Vagina (tissue), 2 donors: ENCODE data around the gene SFXN1. TPM values are rescaled to one million over a fixed set of nuclear protein-coding genes. Genes with fewer than 3 reads are reported as not detected.

Experiments
- DNase-seq, 2 donors: peaks; one replicate each; pipeline ENCODE4 v3.0.0-alpha.2; 2017; ENCODE audit errors: extremely low spot score in 2 of 2
- H3K27ac ChIP-seq: fragments of 200-600 bp; sonication (generic); one replicate; pipeline ENCODE4 v1.5.1; 2019
- H3K27me3 ChIP-seq: fragments of 200-600 bp; sonication (generic); one replicate; pipeline ENCODE4 v1.5.1; 2019
- H3K36me3 ChIP-seq, 2 donors: fragments of 200-600 bp; sonication (generic); one replicate each; pipeline ENCODE4 v1.5.1; 2017 to 2019
- H3K4me1 ChIP-seq: fragments of 200-600 bp; sonication (generic); one replicate; pipeline ENCODE4 v1.5.1; 2019
- H3K4me3 ChIP-seq, 2 donors: fragments of 200-600 bp; sonication (generic); 1 replicate in 1 of 2; 2 replicates in 1 of 2; pipeline ENCODE4 v1.5.1; 2016 to 2019
- H3K9me3 ChIP-seq: fragments of 200-600 bp; sonication (generic); one replicate; pipeline ENCODE4 v1.5.1; 2019
- POLR2A ChIP-seq, 2 donors: fragments of 450-650 bp; IDR thresholded peaks; one replicate each; pipeline ENCODE4 v1.6.1; 2017; ENCODE audit warnings: antibody characterized with exemption in 2 of 2, mild to moderate bottlenecking in 2 of 2, moderate library complexity in 2 of 2
- POLR2AphosphoS5 ChIP-seq, 2 donors: sonication (generic); formaldehyde crosslinking; IDR thresholded peaks; one replicate each; pipeline ENCODE4 v1.9.0; 2017; ENCODE audit warnings: antibody characterized with exemption in 2 of 2, mild to moderate bottlenecking in 2 of 2, low read depth in 1 of 2; ENCODE audit not compliant: insufficient read depth in 1 of 2
- intact Hi-C: fragments of 100-400 bp; cut with DNase I; formaldehyde crosslinking; loops from one replicate; pipeline ENCODE4 v1.15.1; 2023
- total RNA-seq: library from RNA; depleted of rRNA; stranded (reverse); fragments of >200 nt; gene quantifications from one replicate; pipeline ENCODE4 v1.2.3, GENCODE V29; 2016
- TF ChIP-seq, protein P1 (sequence below), 3 experiments: fragments of 450-650 bp in 2 of 3; fragments of 200-600 bp in 1 of 3; sonication (generic) in 1 of 3; IDR thresholded peaks; one replicate each; pipeline ENCODE4 v1.5.1; 2017 to 2019; ENCODE audit warnings: antibody characterized with exemption in 3 of 3, mild to moderate bottlenecking in 2 of 3, moderate library complexity in 2 of 3

SFXN1 gene
- total RNA-seq, 1 donor from 2014 or later = 88.6 TPM

DNA sequence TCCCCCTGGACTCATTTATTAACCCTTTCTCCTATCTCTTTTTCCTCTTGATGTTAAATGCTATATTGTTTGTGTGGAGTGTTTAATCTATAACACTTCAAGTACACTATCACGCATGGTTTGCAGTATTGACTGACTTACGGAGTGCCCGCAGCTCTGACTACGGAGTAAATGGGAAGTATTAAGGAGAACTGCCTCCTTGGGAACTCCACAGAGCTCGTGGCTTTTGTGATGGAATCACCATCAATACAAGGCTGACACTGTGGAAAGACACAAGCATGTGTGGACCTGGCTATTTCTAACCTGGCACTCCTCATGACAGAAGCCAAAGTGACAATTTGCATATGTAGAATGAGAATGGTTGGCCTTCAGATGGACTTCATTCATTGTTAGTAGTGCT is 66.2 kb downstream of the SFXN1 start:
- H3K27me3 ChIP-seq = no peaks in the 10 kb centered on the region
- no peaks in the 10 kb centered on the region for H3K36me3 ChIP-seq
- H3K9me3 ChIP-seq = no peaks in the 10 kb centered on the region
- no peak for DNase-seq
- H3K4me3 ChIP-seq = no peak overlapping the region
- TF ChIP-seq, protein P1, sequence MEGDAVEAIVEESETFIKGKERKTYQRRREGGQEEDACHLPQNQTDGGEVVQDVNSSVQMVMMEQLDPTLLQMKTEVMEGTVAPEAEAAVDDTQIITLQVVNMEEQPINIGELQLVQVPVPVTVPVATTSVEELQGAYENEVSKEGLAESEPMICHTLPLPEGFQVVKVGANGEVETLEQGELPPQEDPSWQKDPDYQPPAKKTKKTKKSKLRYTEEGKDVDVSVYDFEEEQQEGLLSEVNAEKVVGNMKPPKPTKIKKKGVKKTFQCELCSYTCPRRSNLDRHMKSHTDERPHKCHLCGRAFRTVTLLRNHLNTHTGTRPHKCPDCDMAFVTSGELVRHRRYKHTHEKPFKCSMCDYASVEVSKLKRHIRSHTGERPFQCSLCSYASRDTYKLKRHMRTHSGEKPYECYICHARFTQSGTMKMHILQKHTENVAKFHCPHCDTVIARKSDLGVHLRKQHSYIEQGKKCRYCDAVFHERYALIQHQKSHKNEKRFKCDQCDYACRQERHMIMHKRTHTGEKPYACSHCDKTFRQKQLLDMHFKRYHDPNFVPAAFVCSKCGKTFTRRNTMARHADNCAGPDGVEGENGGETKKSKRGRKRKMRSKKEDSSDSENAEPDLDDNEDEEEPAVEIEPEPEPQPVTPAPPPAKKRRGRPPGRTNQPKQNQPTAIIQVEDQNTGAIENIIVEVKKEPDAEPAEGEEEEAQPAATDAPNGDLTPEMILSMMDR (IDR thresholded peaks at IDR 0.05) = no peak
- TF ChIP-seq POLR2AphosphoS5 (IDR thresholded peaks at IDR 0.05; ENCODE audit: insufficient read depth in 1 of 2, low read depth in 1 of 2) = no peak
- no peak for TF ChIP-seq POLR2A (IDR thresholded peaks at IDR 0.05)
- no peak overlapping the region for H3K27ac ChIP-seq
- intact Hi-C loops = no loop called here
- H3K4me1 ChIP-seq = no peaks in the 10 kb centered on the region

DNA sequence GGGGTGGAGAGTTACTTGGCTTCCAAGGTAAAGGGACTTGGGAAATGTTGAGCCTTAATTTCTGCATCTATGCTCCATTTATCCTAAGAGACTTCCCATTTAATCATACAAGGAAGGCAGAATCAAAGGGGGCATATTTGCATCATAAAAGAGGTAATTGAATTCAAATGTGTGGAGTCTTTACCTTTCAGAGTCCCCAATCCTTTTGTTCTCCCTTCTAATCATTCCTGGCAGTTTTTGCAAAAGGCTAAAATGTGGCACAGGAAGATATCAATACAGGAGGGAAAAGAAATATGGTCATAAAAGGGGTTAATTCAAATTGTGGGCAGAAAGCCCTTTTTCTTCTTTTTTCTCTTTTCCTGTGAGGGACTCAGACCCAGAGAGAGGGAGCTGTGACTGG is 69.5 kb downstream of the SFXN1 start:
- no peak for DNase-seq
- no peaks in the 10 kb centered on the region for H3K4me1 ChIP-seq
- H3K9me3 ChIP-seq = no peaks in the 10 kb centered on the region
- no peak overlapping the region for H3K4me3 ChIP-seq
- H3K27me3 ChIP-seq = no peaks in the 10 kb centered on the region
- no peaks in the 10 kb centered on the region for H3K36me3 ChIP-seq
- TF ChIP-seq, protein P1 (IDR thresholded peaks at IDR 0.05) = no peak
- TF ChIP-seq POLR2AphosphoS5 (IDR thresholded peaks at IDR 0.05; ENCODE audit: insufficient read depth in 1 of 2, low read depth in 1 of 2) (no peak), POLR2A (IDR thresholded peaks at IDR 0.05) (no peak)
- intact Hi-C loops = no loop called here
- no peak overlapping the region for H3K27ac ChIP-seq

DNA sequence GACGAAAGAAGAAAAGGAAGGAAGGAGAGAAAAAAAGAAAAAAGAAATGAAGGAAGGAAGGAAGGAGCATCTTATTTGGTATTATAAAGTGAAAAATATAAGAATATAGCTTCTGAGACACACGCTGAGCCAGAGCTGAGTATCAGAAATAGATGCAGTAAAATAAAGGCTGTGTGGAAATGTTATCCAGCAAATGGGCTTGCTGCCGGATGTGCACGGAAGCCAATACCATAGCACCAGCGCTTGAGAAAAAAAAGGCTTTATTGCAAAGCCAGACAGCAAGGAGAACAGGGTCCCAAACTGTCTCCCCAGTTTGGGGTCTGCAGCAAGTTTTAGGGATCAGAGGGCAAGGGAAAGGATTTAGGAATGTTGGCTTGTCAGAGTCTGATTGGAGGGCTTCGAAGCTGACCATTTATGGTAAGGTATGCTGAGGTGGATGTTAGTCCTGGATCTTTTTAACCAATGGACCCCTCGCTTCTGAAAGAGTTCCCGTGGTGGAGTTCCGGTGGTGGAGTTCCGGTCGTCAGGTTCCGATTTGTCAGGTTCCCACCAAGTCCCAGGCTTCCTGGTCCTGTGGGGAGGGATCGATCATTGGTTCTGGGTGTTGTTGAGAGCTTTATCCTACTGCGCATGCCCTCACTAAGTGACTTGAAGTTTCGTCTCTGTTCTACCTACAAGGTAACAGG is 70.4 kb downstream of the SFXN1 start:
- Histone ChIP-seq H3K9me3 (no peaks in the 10 kb centered on the region), H3K4me3 (no peak overlapping the region), H3K36me3 (no peaks in the 10 kb centered on the region), H3K27ac (no peak overlapping the region), H3K27me3 (no peaks in the 10 kb centered on the region), H3K4me1 (no peaks in the 10 kb centered on the region)
- intact Hi-C loops = no loop called here
- no peak for TF ChIP-seq POLR2AphosphoS5 (IDR thresholded peaks at IDR 0.05; ENCODE audit: insufficient read depth in 1 of 2, low read depth in 1 of 2)
- no peak for TF ChIP-seq POLR2A (IDR thresholded peaks at IDR 0.05)
- TF ChIP-seq, protein P1 (IDR thresholded peaks at IDR 0.05) = no peak
- no peak for DNase-seq

DNA sequence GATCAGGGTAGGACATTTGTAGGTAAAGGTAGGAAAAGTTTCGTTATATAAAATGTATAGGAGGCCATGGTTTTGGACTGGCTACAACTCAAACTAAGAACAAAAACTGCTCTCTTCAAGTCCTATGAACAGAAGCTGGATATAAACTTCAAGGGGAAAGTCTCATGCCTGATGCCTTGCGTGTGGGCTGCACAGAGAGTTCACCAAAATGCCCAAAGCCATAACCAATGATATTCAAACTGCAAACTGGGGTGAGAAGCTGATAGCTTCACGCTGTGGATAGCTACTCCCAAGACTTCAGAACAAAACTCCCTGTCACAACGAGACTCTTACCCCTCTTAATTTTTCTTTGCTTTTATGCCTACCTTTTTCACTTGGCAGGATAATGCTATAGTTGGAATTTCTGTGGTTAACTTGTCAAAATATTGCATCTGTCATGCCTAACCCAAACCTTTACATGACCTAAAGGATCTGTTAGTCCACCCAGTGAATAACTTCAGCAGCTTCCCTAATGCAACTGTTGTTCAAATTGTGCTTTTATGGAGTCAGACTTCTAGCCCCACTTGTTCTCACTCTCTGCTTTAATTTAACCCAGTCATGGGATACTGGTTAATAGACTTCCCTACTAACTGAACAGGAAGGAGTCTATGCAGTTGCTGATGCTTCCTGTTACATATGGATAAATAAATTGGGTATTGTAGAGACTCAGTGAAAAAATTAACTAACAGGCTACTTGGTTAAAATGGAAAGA is 71.9 kb downstream of the SFXN1 start:
- Histone ChIP-seq H3K9me3 (no peaks in the 10 kb centered on the region), H3K4me3 (no peak overlapping the region), H3K27ac (no peak overlapping the region), H3K4me1 (no peaks in the 10 kb centered on the region), H3K36me3 (no peaks in the 10 kb centered on the region), H3K27me3 (no peaks in the 10 kb centered on the region)
- TF ChIP-seq POLR2AphosphoS5 (IDR thresholded peaks at IDR 0.05; ENCODE audit: insufficient read depth in 1 of 2, low read depth in 1 of 2) (no peak), POLR2A (IDR thresholded peaks at IDR 0.05) (no peak)
- TF ChIP-seq, protein P1 (IDR thresholded peaks at IDR 0.05) = no peak
- no peak for DNase-seq
- intact Hi-C loops = no loop called here

DNA sequence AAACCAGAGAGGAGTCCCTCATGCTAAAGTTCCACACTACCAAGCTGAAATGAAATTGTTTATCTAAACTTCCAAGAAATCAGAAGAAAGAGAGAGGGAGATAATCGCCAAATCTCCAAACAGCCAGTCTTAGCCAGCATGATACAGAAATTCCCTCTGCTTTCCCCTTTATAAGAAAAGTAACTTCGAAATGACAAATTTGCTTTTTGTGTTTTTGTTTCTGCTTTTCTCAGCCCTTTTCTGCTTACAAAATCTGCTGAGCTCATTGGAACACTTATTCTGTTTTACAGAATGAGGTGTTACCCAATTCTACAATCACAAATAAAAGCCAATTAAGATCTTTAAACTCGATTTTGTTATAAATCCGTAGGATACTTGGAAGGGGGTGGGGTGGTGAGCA is 72.9 kb downstream of the SFXN1 start:
- H3K27ac ChIP-seq = no peak overlapping the region
- no peaks in the 10 kb centered on the region for H3K9me3 ChIP-seq
- TF ChIP-seq POLR2AphosphoS5 (IDR thresholded peaks at IDR 0.05; ENCODE audit: insufficient read depth in 1 of 2, low read depth in 1 of 2) (no peak), POLR2A (IDR thresholded peaks at IDR 0.05) (no peak)
- TF ChIP-seq, protein P1 (IDR thresholded peaks at IDR 0.05) = no peak
- H3K27me3 ChIP-seq = no peaks in the 10 kb centered on the region
- no peaks in the 10 kb centered on the region for H3K36me3 ChIP-seq
- no peak for DNase-seq
- intact Hi-C loops = no loop called here
- H3K4me1 ChIP-seq = no peaks in the 10 kb centered on the region
- H3K4me3 ChIP-seq = no peak overlapping the region
